Keratinocyte (primary cell): Measurements from ENCODE around the gene CYP19A1. TPM values are rescaled to one million over a fixed set of nuclear protein-coding genes. Genes with fewer than 3 reads are reported as not detected.

ENCODE experiments used
- DNase-seq: peaks from one replicate; pipeline ENCODE4 v3.0.0-alpha.2; 2011; ENCODE audit warnings: low read depth, missing footprints, low spot score
- FAIRE-seq: peaks from 2 replicates; lab custom pipeline; 2011; peaks lifted over from hg19 to GRCh38; lab: Jason Lieb, UNC
- H2AFZ ChIP-seq: 2 replicates; pipeline ENCODE4 v1.6.0; 2012; ENCODE audit warnings: low read length, control low read depth, inconsistent platforms; ENCODE audit not compliant: control insufficient read depth
- H3K27ac ChIP-seq: 2 replicates; pipeline ENCODE4 v1.5.1; 2011; ENCODE audit warnings: low read length; ENCODE audit not compliant: control insufficient read depth, insufficient read depth
- H3K27me3 ChIP-seq: 3 replicates; pipeline ENCODE4 v1.6.0; 2011; ENCODE audit warnings: low read length; ENCODE audit not compliant: control insufficient read depth, insufficient read depth; ENCODE audit errors: extremely low read depth
- H3K36me3 ChIP-seq, 2 experiments: 2 replicates in 1 of 2; 3 replicates in 1 of 2; pipeline ENCODE4 v1.5.1; 2011; ENCODE audit warnings: low read length in 2 of 2, mild to moderate bottlenecking in 1 of 2; ENCODE audit not compliant: control insufficient read depth in 2 of 2, insufficient read depth in 2 of 2; ENCODE audit errors: extremely low read depth in 1 of 2
- H3K4me1 ChIP-seq: 3 replicates; pipeline ENCODE4 v1.5.1; 2011; ENCODE audit warnings: low read length; ENCODE audit not compliant: control insufficient read depth, insufficient read depth; ENCODE audit errors: extremely low read depth
- H3K4me2 ChIP-seq: 3 replicates; pipeline ENCODE4 v1.6.0; 2011; ENCODE audit warnings: low read depth, low read length; ENCODE audit not compliant: control insufficient read depth, insufficient read depth; ENCODE audit errors: extremely low read depth
- H3K4me3 ChIP-seq, 3 experiments: fragments of 200-600 bp in 1 of 3; sonication (generic) in 1 of 3; 2 replicates in 2 of 3; 3 replicates in 1 of 3; pipeline ENCODE4 v1.5.1; 2011 to 2016; ENCODE audit warnings: low read length in 3 of 3, mild to moderate bottlenecking in 3 of 3, control low read depth in 2 of 3, inconsistent platforms in 1 of 3, low read depth in 1 of 3, mixed read lengths in 1 of 3, mixed run types in 1 of 3, moderate library complexity in 1 of 3; ENCODE audit not compliant: control insufficient read depth in 2 of 3, insufficient read depth in 2 of 3; ENCODE audit errors: extremely low read depth in 1 of 3
- H3K79me2 ChIP-seq: 2 replicates; pipeline ENCODE4 v1.6.0; 2012; ENCODE audit warnings: low read length; ENCODE audit not compliant: control insufficient read depth, insufficient read depth
- H3K9ac ChIP-seq: 3 replicates; pipeline ENCODE4 v1.6.0; 2011; ENCODE audit warnings: low read length; ENCODE audit not compliant: control insufficient read depth, insufficient read depth; ENCODE audit errors: extremely low read depth
- H3K9me1 ChIP-seq: 3 replicates; pipeline ENCODE4 v1.6.0; 2011; ENCODE audit warnings: low read length; ENCODE audit not compliant: control insufficient read depth, insufficient read depth; ENCODE audit errors: extremely low read depth
- H3K9me3 ChIP-seq: 2 replicates; pipeline ENCODE4 v1.5.1; 2012; ENCODE audit warnings: low read depth, low read length; ENCODE audit not compliant: control insufficient read depth
- H4K20me1 ChIP-seq: 3 replicates; pipeline ENCODE4 v1.6.0; 2011; ENCODE audit warnings: low read length; ENCODE audit not compliant: control insufficient read depth, insufficient read depth; ENCODE audit errors: extremely low read depth
- EZH2 ChIP-seq: IDR thresholded peaks from one replicate; pipeline ENCODE4 v1.6.1; 2012; ENCODE audit warnings: inconsistent platforms, mild to moderate bottlenecking, low read length, moderate library complexity
- dilution Hi-C: fragments of 300-500 bp; cut with MboI; formaldehyde crosslinking; loops from one replicate; pipeline ENCODE4 v1.7.0; 2020; ENCODE audit warnings: low sequenced_read_pairs; ENCODE audit not compliant: extremely low pct_ligation_motif_present
- polyA plus RNA-seq, 5 experiments: library from polyadenylated mRNA; depleted of rRNA in 3 of 5; stranded (reverse) in 3 of 5; stranded (forward) in 1 of 5; unstranded in 1 of 5; fragments of >200 nt; gene quantifications; 1 replicate in 1 of 5; 2 replicates in 3 of 5; 3 replicates in 1 of 5; pipeline versions ENCODE4 v1.2.1 to v1.2.3, GENCODE V29; 2011 to 2012; ENCODE audit warnings: missing spikeins in 2 of 5, low read depth in 1 of 5, low replicate concordance in 1 of 5
- TF ChIP-seq, protein P1 (sequence below), 3 experiments: IDR thresholded peaks in 1 of 3; conservative IDR thresholded peaks in 1 of 3; optimal IDR thresholded peaks in 1 of 3; 2 replicates in 2 of 3; 3 replicates in 1 of 3; pipeline versions ENCODE3 to v1.5.1; 2011; ENCODE audit warnings: low read length in 3 of 3, mild to moderate bottlenecking in 3 of 3, moderate library complexity in 2 of 3, control low read depth in 1 of 3, inconsistent platforms in 1 of 3; ENCODE audit not compliant: insufficient read depth in 2 of 3; ENCODE audit errors: extremely low read depth in 1 of 3

The CYP19A1 gene
- polyA plus RNA-seq, 1 donor (not counting 4 experiments of a cell fraction or from before 2014, with no cell fraction given) = not detected

DNA sequence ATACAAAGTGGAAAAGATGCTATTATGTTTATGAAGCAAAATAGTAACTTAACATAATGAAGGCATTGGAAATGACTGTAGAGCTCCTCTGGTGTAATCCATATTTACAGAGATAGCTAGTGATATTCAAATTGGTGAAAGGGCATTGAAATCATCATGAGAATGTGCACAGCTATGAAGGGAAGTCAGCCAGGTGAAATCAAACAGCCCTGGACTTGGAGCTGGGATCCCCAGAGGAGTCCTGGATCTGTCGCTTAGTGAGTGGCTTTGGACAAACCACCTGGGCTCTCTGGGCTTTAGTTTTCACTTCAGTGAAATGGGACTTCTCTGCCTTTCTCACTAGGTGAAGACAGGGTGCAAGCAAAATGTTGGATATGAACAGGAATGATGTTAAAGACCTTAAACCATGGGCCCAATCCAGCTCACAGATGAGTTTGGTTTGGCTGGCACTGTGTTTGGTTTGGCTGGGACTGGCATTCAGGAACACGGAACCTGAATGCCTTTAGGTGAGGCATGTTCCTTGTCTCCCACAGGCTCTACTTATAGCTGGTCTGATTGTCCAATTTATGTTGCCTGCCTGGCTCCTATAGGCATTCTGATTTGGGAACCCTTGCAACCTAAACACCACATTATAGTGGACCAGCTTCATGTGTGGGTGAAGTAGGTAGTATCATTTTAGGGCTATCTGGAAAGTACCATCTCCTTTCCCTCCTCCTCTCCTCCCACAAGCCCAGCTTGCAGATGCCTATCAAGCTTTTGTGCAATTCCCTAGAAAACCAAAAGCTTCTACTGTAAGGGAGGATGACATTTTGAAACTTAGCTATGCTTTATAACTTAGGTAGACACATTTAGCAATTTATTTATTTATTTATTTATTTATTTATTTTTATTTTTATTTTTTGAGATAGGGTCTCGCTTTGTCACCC lies 133.1 kb downstream of the CYP19A1 start:
- FAIRE-seq = no peak

GRCh38 chr15:51203797-51204196 lies 134.6 kb downstream of the CYP19A1 start:
- H3K9ac ChIP-seq = no peak overlapping the region
- no peak overlapping the region for H3K4me2 ChIP-seq
- no peak overlapping the region for H2AFZ ChIP-seq
- H3K27me3 ChIP-seq = peaks cover 3% of the 10 kb centered on the region
- no peaks in the 10 kb centered on the region for H4K20me1 ChIP-seq
- FAIRE-seq (no peak), DNase-seq (no peak)
- H3K36me3 ChIP-seq = no peaks in the 10 kb centered on the region
- dilution Hi-C loops = no loop called here
- no peaks in the 10 kb centered on the region for H3K9me1 ChIP-seq
- H3K9me3 ChIP-seq = no peaks in the 10 kb centered on the region
- no peaks in the 10 kb centered on the region for H3K4me1 ChIP-seq
- TF ChIP-seq, protein P1, sequence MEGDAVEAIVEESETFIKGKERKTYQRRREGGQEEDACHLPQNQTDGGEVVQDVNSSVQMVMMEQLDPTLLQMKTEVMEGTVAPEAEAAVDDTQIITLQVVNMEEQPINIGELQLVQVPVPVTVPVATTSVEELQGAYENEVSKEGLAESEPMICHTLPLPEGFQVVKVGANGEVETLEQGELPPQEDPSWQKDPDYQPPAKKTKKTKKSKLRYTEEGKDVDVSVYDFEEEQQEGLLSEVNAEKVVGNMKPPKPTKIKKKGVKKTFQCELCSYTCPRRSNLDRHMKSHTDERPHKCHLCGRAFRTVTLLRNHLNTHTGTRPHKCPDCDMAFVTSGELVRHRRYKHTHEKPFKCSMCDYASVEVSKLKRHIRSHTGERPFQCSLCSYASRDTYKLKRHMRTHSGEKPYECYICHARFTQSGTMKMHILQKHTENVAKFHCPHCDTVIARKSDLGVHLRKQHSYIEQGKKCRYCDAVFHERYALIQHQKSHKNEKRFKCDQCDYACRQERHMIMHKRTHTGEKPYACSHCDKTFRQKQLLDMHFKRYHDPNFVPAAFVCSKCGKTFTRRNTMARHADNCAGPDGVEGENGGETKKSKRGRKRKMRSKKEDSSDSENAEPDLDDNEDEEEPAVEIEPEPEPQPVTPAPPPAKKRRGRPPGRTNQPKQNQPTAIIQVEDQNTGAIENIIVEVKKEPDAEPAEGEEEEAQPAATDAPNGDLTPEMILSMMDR (optimal IDR thresholded peaks at IDR 0.05 in 1 of 3, IDR thresholded peaks at IDR 0.05 in 1 of 3, conservative IDR thresholded peaks at IDR 0.05 in 1 of 3; ENCODE audit: extremely low read depth in 1 of 3, insufficient read depth in 2 of 3, low read length in 3 of 3) = no peak
- no peak for TF ChIP-seq EZH2
- no peaks in the 10 kb centered on the region for H3K79me2 ChIP-seq
- H3K27ac ChIP-seq = no peak overlapping the region
- H3K4me3 ChIP-seq = no peak overlapping the region

More for the DNA sequence above, 133.1 kb downstream of the CYP19A1 start:
- Histone ChIP-seq H3K9me1 (no peaks in the 10 kb centered on the region), H3K9me3 (no peaks in the 10 kb centered on the region), H2AFZ (no peak overlapping the region), H3K4me1 (no peaks in the 10 kb centered on the region), H3K79me2 (no peaks in the 10 kb centered on the region), H4K20me1 (no peaks in the 10 kb centered on the region), H3K27me3 (peaks cover 3% of the 10 kb centered on the region), H3K27ac (no peak overlapping the region), H3K4me3 (no peak overlapping the region), H3K9ac (no peak overlapping the region), H3K4me2 (no peak overlapping the region), H3K36me3 (no peaks in the 10 kb centered on the region)
- no peak for DNase-seq
- dilution Hi-C loops = no loop called here
- TF ChIP-seq EZH2 = no peak
- TF ChIP-seq, protein P1 (optimal IDR thresholded peaks at IDR 0.05 in 1 of 3, IDR thresholded peaks at IDR 0.05 in 1 of 3, conservative IDR thresholded peaks at IDR 0.05 in 1 of 3; ENCODE audit: extremely low read depth in 1 of 3, insufficient read depth in 2 of 3, low read length in 3 of 3) = no peak
